WERI-Rb-1 (cell line): ENCODE data around the gene CDK2AP2.
"Not testable (repeated sequence)": the region's sequence is repeated elsewhere in the genome, so short reads cannot be mapped to it uniquely, and the experiment has no call there.

Experiments
- DNase-seq: peaks from one replicate; pipeline ENCODE4 v3.0.0-alpha.2; 2020
- H3K27ac ChIP-seq: fragments of 250-450 bp; sonication (Bioruptor Pico); 2 replicates; pipeline ENCODE4 v1.5.1; 2020; ENCODE audit warnings: mild to moderate bottlenecking, moderate library complexity
- H3K27me3 ChIP-seq: fragments of 250-450 bp; sonication (Bioruptor Pico); 2 replicates; pipeline ENCODE4 v1.5.1; 2021; ENCODE audit warnings: mild to moderate bottlenecking, low read depth, moderate library complexity; ENCODE audit not compliant: insufficient read depth, severe bottlenecking
- H3K36me3 ChIP-seq: fragments of 250-450 bp; sonication (Bioruptor Pico); 2 replicates; pipeline ENCODE4 v1.5.1; 2020; ENCODE audit warnings: mild to moderate bottlenecking, moderate library complexity
- H3K4me3 ChIP-seq: 2 replicates; pipeline ENCODE4 v1.5.1; 2011; ENCODE audit warnings: low read depth, mild to moderate bottlenecking, control low read depth, low read length
- H3K9me3 ChIP-seq: fragments of 250-450 bp; sonication (Bioruptor Pico); 2 replicates; pipeline ENCODE4 v1.5.1; 2021; ENCODE audit warnings: mild to moderate bottlenecking, moderate library complexity; ENCODE audit not compliant: severe bottlenecking
- TF ChIP-seq, protein P1 (sequence below): IDR thresholded peaks from 2 replicates; pipeline ENCODE4 v1.5.1; 2011; ENCODE audit warnings: low read depth, mild to moderate bottlenecking, control low read depth, inconsistent platforms, low read length

Gene CDK2AP2

DNA sequence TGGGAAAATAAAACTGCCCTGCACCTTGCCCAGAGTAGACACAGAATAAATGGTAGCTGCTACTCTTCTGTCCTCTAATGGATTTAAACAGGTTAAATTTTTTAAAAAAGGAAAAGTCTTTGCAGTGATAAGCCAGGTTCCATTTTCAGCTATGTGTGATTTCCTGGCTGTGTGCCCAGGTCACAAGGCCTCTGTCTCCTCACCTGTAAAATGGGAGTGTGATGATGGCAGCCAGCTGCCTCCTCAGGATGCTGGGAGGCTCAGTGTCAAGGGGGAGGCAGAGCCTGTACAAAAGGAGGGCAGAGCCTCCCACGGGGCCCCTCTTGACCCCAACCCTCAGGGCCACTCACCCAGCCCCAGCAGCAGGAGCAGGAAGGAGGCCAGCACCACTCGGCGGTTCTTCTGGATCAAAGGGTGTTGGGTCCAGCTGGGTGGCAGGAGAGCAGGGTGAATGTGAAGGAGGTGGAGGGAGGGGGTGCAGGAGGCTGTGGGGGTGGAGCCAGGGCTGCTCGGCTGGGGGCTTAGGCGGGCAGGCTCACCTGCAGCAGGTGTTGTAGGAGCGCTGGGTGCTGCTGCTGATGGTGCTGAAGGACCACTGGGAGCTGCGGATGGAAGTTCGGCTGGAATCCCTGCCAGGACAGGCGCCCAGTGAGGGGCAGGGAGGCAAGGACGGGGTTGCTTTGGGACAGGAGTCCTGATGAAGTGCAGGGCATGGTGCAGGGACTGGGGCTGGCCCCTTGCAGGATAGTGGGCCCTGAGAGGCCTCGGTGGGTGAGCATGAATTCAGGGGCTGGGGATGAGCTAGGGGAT lies 40.8 kb downstream of the CDK2AP2 start:
- no peak overlapping the region for H3K4me3 ChIP-seq
- no peaks in the 10 kb centered on the region for H3K27me3 ChIP-seq
- DNase-seq, result no peak
- TF ChIP-seq, protein P1, sequence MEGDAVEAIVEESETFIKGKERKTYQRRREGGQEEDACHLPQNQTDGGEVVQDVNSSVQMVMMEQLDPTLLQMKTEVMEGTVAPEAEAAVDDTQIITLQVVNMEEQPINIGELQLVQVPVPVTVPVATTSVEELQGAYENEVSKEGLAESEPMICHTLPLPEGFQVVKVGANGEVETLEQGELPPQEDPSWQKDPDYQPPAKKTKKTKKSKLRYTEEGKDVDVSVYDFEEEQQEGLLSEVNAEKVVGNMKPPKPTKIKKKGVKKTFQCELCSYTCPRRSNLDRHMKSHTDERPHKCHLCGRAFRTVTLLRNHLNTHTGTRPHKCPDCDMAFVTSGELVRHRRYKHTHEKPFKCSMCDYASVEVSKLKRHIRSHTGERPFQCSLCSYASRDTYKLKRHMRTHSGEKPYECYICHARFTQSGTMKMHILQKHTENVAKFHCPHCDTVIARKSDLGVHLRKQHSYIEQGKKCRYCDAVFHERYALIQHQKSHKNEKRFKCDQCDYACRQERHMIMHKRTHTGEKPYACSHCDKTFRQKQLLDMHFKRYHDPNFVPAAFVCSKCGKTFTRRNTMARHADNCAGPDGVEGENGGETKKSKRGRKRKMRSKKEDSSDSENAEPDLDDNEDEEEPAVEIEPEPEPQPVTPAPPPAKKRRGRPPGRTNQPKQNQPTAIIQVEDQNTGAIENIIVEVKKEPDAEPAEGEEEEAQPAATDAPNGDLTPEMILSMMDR, result no peak
- H3K36me3 ChIP-seq, result no peaks in the 10 kb centered on the region
- no peak overlapping the region for H3K27ac ChIP-seq
- H3K9me3 ChIP-seq, result no peaks in the 10 kb centered on the region

DNA sequence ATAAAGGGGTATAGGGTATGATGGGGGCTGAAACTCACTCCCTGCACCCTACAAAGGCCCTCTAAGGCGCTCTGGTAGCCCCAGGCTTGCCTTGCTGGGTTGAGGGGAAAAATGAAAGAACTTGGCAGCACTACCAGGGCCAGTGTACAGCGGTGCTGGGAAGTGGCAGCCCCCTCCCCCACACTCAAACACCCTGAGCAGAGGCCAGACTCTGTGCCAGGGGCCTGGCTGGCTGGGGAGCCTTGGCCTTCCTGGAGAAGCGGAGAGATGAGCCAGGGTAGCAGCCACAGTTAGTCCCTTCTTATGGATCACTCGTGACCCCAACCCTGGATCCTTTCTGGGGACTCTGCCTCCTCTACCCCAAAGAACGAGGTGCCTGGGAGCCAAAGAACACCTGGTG lies 41.6 kb downstream of the CDK2AP2 start:
- no peak for DNase-seq
- Histone ChIP-seq H3K27ac (no peak overlapping the region), H3K9me3 (no peaks in the 10 kb centered on the region), H3K27me3 (no peaks in the 10 kb centered on the region), H3K4me3 (no peak overlapping the region), H3K36me3 (no peaks in the 10 kb centered on the region)
- TF ChIP-seq, protein P1, result no peak

- not testable (repeated sequence) for H3K27me3 ChIP-seq, DNase-seq, H3K36me3 ChIP-seq, H3K4me3 ChIP-seq, H3K9me3 ChIP-seq, H3K27ac ChIP-seq
Observed at GRCh38 chr11:67465530-67465929, 42.4 kb downstream of the CDK2AP2 start.

- no peak for DNase-seq
- H3K9me3 ChIP-seq, result no peaks in the 10 kb centered on the region
- TF ChIP-seq, protein P1, result no peak
- H3K4me3 ChIP-seq, result no peak overlapping the region
- H3K27me3 ChIP-seq, result no peaks in the 10 kb centered on the region
- no peaks in the 10 kb centered on the region for H3K36me3 ChIP-seq
- H3K27ac ChIP-seq, result no peak overlapping the region
Observed at GRCh38 chr11:67465189-67465510, 42.8 kb downstream of the CDK2AP2 start.

GRCh38 chr11:67464411-67465188 lies 43.4 kb downstream of the CDK2AP2 start:
- TF ChIP-seq, protein P1, result no peak
- Histone ChIP-seq H3K27me3 (no peaks in the 10 kb centered on the region), H3K36me3 (no peaks in the 10 kb centered on the region), H3K27ac (no peak overlapping the region), H3K9me3 (no peaks in the 10 kb centered on the region), H3K4me3 (no peak overlapping the region)
- no peak for DNase-seq

GRCh38 chr11:67463680-67464410 lies 44.1 kb downstream of the CDK2AP2 start:
- Histone ChIP-seq H3K9me3 (no peaks in the 10 kb centered on the region), H3K36me3 (no peaks in the 10 kb centered on the region), H3K27ac (no peak overlapping the region), H3K4me3 (no peak overlapping the region), H3K27me3 (no peaks in the 10 kb centered on the region)
- DNase-seq, result no peak
- TF ChIP-seq, protein P1, result no peak
